ENCODE data around the gene KAT14.
"Not testable (repeated sequence)": the region's sequence is repeated elsewhere in the genome, so short reads cannot be mapped to it uniquely, and the experiment has no call there.

Gene KAT14

GRCh38 chr20:18154342-18154741, 16.7 kb downstream of the KAT14 start:
- no peak for DNase-seq (ENCODE audit: low spot score)

DNA sequence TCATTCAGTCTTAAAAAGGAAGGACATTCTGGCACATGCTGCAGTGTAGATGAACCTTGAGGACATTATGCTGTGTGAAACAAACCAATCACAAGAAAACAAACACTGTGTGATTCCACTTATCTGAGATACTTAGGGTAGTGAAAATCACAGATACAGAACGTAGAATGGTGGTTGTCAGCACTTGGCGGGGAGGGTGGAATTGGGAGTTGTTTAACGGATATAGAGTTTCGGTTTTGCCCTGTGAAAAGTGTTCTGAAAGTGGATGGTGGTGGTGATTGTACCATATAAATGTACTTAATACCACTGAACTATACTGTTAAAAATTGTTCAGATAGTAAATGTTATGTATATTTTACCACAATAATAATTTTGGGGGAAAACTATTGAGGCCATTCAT, 18.4 kb downstream of the KAT14 start:
- no peak for DNase-seq (ENCODE audit: low spot score)

DNA sequence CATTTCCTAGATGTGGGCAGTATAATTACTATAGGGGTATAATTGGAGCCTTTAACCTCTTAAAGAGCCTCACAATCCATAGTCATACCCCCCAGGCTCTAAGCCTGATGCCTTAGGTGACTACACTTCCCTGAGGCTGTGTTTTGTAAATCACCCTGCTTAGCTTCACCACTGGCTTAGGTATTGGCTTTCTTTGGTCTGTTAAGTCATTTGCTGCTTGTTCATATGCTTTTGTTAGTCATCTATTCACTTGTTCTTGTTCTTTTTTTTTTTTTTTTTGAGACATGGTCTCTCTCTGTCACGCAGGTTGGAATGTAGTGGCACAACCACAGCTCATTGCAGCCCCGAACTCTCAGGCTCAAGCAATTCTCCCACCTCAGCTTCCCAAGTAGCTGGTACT, 26.7 kb downstream of the KAT14 start:
- DNase-seq (ENCODE audit: low spot score) = no peak

DNA sequence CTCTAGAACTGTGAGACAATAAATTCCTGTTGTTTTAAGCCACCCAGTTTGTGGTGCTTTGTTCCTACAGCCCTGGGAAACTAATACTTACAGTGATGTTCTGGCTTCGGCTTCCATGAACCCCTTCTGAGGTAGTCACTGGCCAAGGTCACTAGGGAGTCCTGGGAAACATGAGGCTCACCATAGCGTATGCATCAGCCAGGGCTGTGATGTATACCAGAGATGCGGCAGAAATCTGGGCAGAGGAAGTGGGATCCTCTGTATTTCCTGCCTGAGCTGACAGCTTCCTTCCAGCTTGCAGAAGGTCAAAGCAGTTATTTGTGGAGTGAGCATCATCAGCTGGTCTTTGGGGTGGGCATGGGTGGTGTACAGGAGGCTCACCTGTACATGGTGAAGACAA, 27.9 kb downstream of the KAT14 start:
- no peak for DNase-seq (ENCODE audit: low spot score)

GRCh38 chr20:18166241-18166881, 28.7 kb downstream of the KAT14 start:
- no peak for DNase-seq (ENCODE audit: low spot score)

GRCh38 chr20:18166950-18167349, 29.3 kb downstream of the KAT14 start:
- DNase-seq (ENCODE audit: low spot score) = no peak

DNA sequence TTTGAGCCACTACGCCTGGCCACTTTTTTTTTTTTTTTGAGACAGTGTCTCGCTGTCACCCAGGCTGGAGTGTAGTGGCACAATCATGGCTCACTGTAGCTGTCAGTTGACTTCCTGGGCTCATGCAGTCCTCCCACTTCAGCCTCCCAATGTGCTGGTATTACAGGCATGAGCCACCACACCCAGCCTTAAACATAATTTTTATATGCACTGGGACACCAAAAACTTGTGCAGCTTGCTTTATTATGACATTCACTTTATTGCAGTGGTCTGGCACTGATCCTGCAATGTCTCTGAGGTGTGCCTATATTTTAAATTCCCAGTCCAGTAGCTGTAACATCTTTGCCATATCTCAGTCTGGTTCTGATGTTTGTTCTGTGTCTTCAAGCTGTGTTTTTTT, 34.7 kb downstream of the KAT14 start:
- DNase-seq (ENCODE audit: low spot score) = no peak

DNA sequence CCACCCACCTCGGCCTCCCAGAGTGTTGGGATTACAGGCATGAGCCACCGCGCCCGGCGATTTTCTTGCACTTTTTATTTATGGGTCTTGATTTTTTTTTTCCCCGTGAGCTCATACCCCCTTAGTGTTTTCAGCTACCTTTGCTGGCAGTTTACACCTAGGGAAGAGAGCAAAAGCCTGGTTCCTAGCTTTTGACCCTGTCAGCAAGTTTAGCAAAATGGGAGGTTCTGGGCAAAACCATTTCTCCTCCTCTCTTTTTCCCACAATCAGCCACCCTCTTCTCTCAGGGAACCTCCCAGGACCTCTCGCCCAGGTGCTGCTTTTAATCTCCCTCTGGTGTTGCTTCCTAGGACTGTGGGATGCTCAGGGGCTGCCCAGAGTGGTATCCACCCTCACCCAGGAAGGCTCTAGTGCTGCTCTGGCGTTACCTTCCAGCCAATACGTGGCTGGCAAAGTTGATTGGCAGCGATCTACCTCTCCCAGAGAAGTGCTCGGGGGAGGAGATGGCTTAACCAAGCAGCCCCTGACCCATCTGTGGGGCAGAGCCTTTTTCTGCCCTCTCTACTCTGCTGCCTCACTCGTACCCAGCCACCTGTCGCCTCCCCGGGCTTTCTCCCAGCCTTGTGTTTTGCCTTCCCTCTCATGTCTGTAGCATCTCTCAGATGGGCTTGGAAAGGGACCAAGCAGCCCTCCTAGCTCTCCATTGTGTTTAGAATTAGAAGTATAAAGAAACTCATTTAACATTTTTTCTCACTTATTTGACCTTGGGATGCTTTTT, 37.4 kb downstream of the KAT14 start:
- DNase-seq (ENCODE audit: low spot score) = no peak

- no peak for DNase-seq (ENCODE audit: low spot score)
Measured at GRCh38 chr20:18176318-18176785, 38.7 kb downstream of the KAT14 start.

DNA sequence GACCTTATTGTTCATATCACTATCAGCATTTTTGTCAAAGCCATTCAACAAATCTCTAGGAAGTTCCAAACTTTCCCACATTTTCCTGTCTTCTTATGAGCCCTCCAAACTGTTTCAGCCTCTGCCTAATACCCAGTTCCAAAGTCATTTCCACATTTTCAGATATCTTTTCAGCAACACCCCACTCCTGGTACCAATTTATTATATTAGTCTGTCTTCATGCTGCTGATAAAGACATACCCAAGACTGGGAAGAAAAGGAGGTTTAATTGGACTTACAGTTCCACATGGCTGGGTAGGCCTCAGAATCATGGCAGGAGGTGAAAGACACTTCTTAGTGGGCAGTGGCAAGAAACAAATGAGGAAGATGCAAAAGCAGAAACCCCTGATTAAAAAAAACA, 42.7 kb downstream of the KAT14 start:
- DNase-seq (ENCODE audit: low spot score) = not testable (repeated sequence)

DNA sequence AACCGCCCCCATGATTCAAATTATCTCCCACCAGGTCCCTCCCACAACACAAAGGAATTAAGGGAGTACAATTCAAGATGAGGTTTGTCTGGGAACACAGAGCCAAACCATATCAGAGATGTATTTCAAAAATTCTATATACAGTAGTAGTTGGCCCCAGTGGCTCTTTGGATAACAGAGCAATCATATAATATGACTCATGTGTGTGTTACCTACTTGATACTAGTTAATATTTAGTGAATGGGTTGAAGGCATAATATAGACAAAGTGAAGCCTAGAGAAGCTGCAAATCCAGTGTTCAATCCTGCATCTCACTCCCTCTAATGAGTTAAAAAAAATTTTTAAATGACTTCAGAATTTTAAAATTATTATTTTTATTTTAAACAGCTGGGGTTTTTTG, 43.2 kb downstream of the KAT14 start:
- DNase-seq (ENCODE audit: low spot score) = no peak

DNA sequence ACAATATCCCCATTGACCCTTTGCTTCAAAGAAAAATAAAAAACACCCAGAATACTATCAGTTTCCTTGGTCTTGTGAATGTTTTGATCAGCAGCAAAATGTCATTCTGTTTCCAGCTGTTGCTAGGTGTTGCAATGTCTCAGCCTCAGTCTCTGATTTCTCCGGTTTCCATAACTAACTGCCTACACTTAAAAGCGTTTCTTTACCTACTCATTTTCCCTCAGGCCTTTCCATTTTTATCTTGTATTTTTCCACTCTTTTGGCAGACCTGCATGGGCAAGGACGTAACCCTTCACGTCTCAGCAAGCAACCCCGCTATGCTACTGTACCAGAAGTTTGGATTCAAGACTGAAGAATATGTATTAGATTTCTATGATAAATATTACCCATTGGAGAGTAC, 49.4 kb downstream of the KAT14 start:
- no peak for DNase-seq (ENCODE audit: low spot score)

GRCh38 chr20:18188434-18188833, 50.8 kb downstream of the KAT14 start:
- DNase-seq (ENCODE audit: low spot score) = no peak

DNA sequence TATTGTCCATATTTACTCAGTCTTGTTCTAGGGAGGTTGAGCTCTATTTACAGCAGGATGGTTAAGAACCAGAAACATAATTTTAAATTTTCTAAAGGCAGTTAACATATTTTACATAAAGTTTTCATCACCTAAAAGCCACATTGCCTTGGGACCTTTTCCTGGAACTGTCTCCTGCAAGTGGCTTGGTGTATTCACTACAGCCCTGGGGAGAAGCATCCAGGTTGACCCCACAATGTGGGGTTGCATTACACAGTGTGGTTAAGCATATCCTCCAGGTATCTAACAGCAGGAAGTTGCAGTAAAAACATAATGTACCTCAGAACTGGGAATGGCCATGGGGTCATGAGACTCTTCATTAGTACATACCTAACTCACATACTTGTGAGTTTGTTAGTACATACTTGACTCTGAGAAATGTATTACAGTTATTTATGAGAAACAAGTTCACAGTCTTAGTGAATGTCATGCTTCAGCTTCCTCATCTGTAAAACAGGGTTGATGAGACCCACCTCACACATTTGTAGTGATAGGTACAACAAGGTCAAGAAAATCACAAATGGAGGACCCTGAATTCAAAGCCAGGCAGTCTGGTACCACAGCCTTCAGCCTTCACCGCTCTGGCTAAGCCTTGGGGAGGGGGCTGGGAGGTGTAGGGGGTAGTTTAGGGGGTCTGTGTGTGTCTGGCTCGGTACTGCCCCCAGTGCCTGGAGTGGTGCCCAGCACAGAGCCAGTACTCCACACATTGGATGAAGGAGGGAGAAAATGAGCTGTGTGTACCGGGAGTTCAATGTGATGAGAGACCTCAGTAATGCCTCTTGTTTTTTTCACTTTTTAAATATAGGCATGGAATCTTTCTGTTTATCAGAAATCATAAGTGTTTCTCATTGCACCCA, 52.9 kb downstream of the KAT14 start:
- no peak for DNase-seq (ENCODE audit: low spot score)

DNA sequence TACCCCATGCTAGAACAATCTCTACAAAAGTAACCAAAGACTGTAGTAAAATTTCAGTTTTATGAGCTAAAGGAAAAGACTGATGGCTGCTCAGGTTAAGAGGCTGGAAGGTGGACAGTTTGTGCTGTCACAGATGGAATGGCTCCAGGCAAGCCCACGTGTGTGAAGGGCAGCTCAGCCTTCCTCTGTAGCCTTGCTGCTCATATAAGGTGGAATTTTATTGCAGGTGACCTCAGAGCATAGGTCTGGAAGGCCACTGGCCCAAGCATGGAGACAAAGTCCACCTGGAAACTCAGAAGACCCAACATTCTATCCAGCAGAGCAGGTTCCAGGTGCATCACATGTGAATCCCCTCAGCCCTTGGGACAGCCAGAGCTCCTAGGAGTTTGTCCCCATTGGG, 53.6 kb downstream of the KAT14 start:
- DNase-seq (ENCODE audit: low spot score) = no peak

GRCh38 chr20:18194461-18194860, 56.8 kb downstream of the KAT14 start:
- not testable (repeated sequence) for DNase-seq (ENCODE audit: low spot score)

DNA sequence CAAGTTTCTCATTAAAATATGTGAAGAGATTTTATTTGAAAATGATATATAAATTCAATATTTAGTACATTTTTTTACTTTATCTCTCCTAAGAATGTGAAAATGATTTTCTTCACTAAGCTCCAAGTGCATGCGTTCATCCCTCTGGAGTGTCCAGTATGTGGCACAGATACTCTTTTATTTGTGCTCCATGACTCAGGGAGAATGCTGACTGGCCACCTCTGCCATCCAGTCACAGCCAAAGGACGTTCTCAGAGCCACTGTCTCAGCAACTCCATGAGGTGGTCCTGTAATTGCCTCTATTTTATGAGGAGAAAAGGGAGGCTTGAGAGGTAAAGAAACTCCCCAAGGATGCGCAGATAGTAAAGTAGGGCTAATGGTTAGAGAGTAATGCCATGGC, 58.3 kb downstream of the KAT14 start:
- DNase-seq (ENCODE audit: low spot score) = no peak

GRCh38 chr20:18197382-18198070, 59.9 kb downstream of the KAT14 start:
- no peak for DNase-seq (ENCODE audit: low spot score)

DNA sequence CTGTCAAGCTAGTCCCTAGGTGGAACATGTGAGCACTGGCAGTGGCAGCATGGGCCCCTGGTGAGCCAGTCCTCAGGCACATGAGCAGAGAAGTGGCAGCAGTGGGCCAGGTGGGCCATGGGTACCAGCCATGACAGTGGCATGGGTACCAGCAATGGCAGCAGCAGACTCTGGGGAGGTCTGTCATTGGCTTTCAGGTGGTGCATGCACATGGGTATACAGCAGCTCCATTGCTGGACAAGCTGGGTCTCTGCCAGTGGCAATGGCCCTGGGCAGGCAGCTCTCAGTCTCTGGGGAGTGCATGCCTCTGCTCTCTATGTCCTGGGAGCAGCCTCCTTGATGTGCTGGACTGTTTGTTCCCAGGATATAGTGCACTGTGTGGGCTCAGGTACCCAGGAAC, 65.3 kb downstream of the KAT14 start:
- no peak for DNase-seq (ENCODE audit: low spot score)

DNA sequence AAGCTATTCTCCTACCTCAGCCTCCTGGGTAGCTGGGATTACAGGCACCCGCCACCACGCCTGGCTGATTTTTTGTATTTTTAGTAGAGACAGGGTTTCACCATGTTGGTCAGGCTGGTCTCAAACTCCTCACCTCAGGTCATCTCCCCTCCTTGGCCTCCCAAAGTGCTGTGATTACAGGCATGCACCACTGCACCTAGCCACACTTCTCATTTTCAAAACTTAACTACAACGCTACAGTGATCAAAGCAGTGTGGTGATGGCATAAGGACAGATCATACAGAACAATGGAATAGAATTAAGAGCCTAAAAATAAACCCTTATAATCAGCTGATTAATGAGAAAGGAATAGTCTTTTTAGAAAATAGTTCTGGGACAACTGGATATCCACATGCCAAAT, 66.0 kb downstream of the KAT14 start:
- not testable (repeated sequence) for DNase-seq (ENCODE audit: low spot score)

DNA sequence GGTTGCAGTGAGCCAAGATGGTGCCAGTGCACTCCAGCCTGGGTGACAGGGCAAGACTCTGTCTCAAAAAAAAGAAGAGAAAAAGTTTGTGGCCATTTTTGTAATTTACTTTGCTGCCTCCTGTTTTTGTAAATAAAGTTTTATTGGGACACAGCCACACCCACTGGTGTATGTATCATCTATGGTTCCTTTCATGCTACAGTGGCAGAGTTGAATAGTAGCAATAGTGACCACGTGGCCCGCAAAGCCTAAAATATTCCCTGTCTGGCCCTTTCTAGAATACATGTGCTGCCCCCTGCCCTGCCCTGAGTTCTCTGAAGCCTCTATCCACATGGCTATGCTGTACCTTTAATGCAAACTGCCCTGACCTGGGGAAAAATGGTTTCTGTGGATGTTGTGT, 75.3 kb downstream of the KAT14 start:
- no peak for DNase-seq (ENCODE audit: low spot score)

GRCh38 chr20:18215566-18215965, 77.9 kb downstream of the KAT14 start:
- no peak for DNase-seq (ENCODE audit: low spot score)
